Neural progenitor cell (in vitro differentiated cells): Measurements from ENCODE around the gene CD44.

Source experiments
- CTCF ChIP-seq: fragments of 200-600 bp; sonication (generic); IDR thresholded peaks from 2 replicates; pipeline ENCODE4 v1.5.1; 2017; ENCODE audit warnings: antibody characterized with exemption, mild to moderate bottlenecking
- EZH2 ChIP-seq: fragments of 200-600 bp; sonication (generic); IDR thresholded peaks from 2 replicates; pipeline ENCODE4 v1.6.1; 2017; ENCODE audit warnings: antibody characterized with exemption, mild to moderate bottlenecking, moderate library complexity

GRCh38 chr11:35231076-35231860 is 92.3 kb downstream of the CD44 start:
- TF ChIP-seq CTCF (no peak), EZH2 (no peak)
